Activated CD4-positive, alpha-beta T cell treated with anti-CD3 and anti-CD28 coated beads, Interleukin-2, amount 10 ng/mL, durations not matched to agents 7 days and 5 days (primary cell): ENCODE data around the gene SIDT1. TPM values are rescaled to one million over a fixed set of nuclear protein-coding genes. Genes with fewer than 3 reads are reported as not detected.

Source experiments
- CTCF ChIA-PET: fragments of 350-600 bp; sonication (Branson Sonifier 250); formaldehyde crosslinking; loops from one replicate; lab custom pipeline; 2021; ENCODE audit warnings: antibody characterized with exemption; lab: Charles Lee
- POLR2A ChIA-PET: fragments of 350-600 bp; sonication (Branson Sonifier 250); formaldehyde crosslinking; loops from one replicate; lab custom pipeline; 2021; ENCODE audit warnings: antibody characterized with exemption; lab: Charles Lee
- DNase-seq: peaks from one replicate; pipeline ENCODE4 v3.0.0-alpha.2; 2020
- H3K27ac Mint-ChIP-seq: one replicate; pipeline ENCODE4 v1.8.0; 2021; ENCODE audit warnings: mild to moderate bottlenecking, moderate library complexity, mixed read lengths
- H3K27me3 Mint-ChIP-seq: one replicate; pipeline ENCODE4 v1.8.0; 2021; ENCODE audit warnings: mixed read lengths
- H3K36me3 Mint-ChIP-seq: one replicate; pipeline ENCODE4 v1.8.0; 2021; ENCODE audit warnings: low read depth, mixed read lengths
- H3K4me1 Mint-ChIP-seq: one replicate; pipeline ENCODE4 v1.8.0; 2021; ENCODE audit warnings: mixed read lengths
- H3K4me3 Mint-ChIP-seq: one replicate; pipeline ENCODE4 v1.8.0; 2021; ENCODE audit warnings: mild to moderate bottlenecking, moderate library complexity, mixed read lengths
- H3K9me3 Mint-ChIP-seq: one replicate; pipeline ENCODE4 v1.8.0; 2021; ENCODE audit warnings: mixed read lengths
- total RNA-seq, 2 experiments: library from RNA; stranded (reverse); gene quantifications; one replicate each; pipeline ENCODE4 v1.2.3, GENCODE V29; 2021

SIDT1 gene
- total RNA-seq, 2 experiments from 2014 or later: 31.6 TPM

DNA sequence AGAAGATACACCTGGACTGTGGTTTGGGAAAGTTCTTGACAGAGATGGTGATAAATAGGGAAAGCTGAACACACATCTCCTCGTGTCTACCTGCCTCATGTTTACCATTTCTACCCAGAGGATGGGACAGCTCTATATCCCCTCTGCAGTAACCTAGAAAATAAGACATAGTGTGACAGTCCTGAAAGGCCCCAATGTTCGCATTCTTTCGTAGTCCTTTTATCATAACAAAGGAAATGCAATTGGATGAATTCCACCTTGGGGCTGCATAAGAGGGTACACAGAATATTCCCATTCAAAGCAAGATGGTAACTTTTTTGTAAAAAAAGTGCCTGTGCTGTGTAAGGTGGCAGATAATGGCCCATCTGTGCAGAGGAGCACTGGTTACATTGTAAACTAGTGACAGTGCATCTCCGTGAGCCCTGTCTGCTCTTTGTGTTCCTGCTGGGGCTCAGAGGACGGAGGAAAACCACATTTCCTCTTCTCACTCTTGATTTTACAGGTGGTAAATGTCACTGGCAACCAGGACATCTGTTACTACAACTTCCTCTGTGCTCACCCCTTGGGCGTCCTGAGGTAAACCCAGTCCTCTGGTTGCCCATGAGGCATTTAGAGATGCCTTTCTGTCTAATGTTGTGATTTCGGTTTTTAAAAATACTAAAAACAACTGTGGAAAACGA, 74.3 kb downstream of the SIDT1 start:
- peak overlapping the region; percentile 44 for H3K27ac Mint-ChIP-seq

GRCh38 chr3:113607219-113607596, 74.9 kb downstream of the SIDT1 start:
- Mint-ChIP-seq H3K4me1 (peaks cover 25% of the 10 kb centered on the region), H3K36me3 (peaks cover 74% of the 10 kb centered on the region), H3K4me3 (no peak overlapping the region), H3K9me3 (no peaks in the 10 kb centered on the region), H3K27me3 (no peaks in the 10 kb centered on the region), H3K27ac (no peak overlapping the region)
- ChIA-PET POLR2A (no interaction called here), CTCF (interaction anchor here (0.6 to 1.2 kb wide), 3 partner anchors 10 to 453 kb away, joined by 3 read pairs; no protein-coding TSS in a partner anchor)
- no peak for DNase-seq

More for the DNA sequence above, 74.3 kb downstream of the SIDT1 start:
- DNase-seq: peak; percentile 71
- POLR2A ChIA-PET: no interaction called here
- H3K9me3 Mint-ChIP-seq: no peaks in the 10 kb centered on the region
- CTCF ChIA-PET: interaction anchor here (0.6 kb wide), 1 partner anchor 452 kb away, joined by 3 read pairs; no protein-coding TSS in a partner anchor
- no peaks in the 10 kb centered on the region for H3K27me3 Mint-ChIP-seq
- peaks cover 25% of the 10 kb centered on the region for H3K4me1 Mint-ChIP-seq
- peaks cover 68% of the 10 kb centered on the region for H3K36me3 Mint-ChIP-seq
- peak overlapping the region; percentile 1 for H3K4me3 Mint-ChIP-seq

GRCh38 chr3:113614402-113614801, 82.0 kb downstream of the SIDT1 start:
- Mint-ChIP-seq H3K36me3 (peaks cover 40% of the 10 kb centered on the region), H3K27ac (no peak overlapping the region), H3K9me3 (no peaks in the 10 kb centered on the region), H3K27me3 (no peaks in the 10 kb centered on the region), H3K4me1 (no peaks in the 10 kb centered on the region), H3K4me3 (no peak overlapping the region)
- ChIA-PET CTCF (no interaction called here), POLR2A (no interaction called here)
- no peak for DNase-seq

GRCh38 chr3:113615976-113616375, 83.6 kb downstream of the SIDT1 start:
- ChIA-PET CTCF (interaction anchor here (0.7 kb wide), 1 partner anchor 952 kb away, joined by 3 read pairs; no protein-coding TSS in a partner anchor), POLR2A (no interaction called here)
- DNase-seq: no peak
- no peak overlapping the region for H3K4me3 Mint-ChIP-seq
- no peak overlapping the region for H3K27ac Mint-ChIP-seq
- H3K36me3 Mint-ChIP-seq: peaks cover 33% of the 10 kb centered on the region
- H3K4me1 Mint-ChIP-seq: no peaks in the 10 kb centered on the region
- no peaks in the 10 kb centered on the region for H3K27me3 Mint-ChIP-seq
- H3K9me3 Mint-ChIP-seq: no peaks in the 10 kb centered on the region

GRCh38 chr3:113617726-113618125, 85.4 kb downstream of the SIDT1 start:
- Mint-ChIP-seq H3K9me3 (no peaks in the 10 kb centered on the region), H3K4me1 (no peaks in the 10 kb centered on the region), H3K4me3 (no peak overlapping the region), H3K27me3 (no peaks in the 10 kb centered on the region), H3K36me3 (peaks cover 18% of the 10 kb centered on the region), H3K27ac (no peak overlapping the region)
- DNase-seq: no peak
- ChIA-PET CTCF (no interaction called here), POLR2A (no interaction called here)

DNA sequence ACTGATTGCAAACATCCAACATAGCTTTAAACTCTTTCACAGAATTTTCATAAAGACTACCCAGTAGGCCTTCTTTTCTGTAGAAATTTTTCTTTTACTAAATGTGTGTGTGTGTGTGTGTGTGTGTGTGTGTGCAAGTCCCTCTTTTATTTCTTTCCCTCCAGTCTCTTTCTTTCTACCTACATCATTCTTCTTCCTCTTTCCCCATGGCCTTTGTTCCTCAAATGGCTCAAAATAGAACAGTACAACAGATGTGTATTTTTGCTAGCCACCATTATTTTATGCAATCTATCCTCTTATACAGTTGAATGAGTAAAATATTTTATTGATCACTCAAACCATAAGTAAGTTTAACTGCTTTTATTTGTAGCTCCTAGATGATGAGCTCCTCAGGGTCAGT, 87.7 kb downstream of the SIDT1 start:
- Mint-ChIP-seq H3K4me3 (no peak overlapping the region), H3K27ac (no peak overlapping the region), H3K27me3 (no peaks in the 10 kb centered on the region), H3K9me3 (no peaks in the 10 kb centered on the region), H3K4me1 (no peaks in the 10 kb centered on the region), H3K36me3 (peaks cover 23% of the 10 kb centered on the region)
- CTCF ChIA-PET: interaction anchor here (0.6 kb wide), 1 partner anchor 9 kb away, joined by 3 read pairs; no protein-coding TSS in a partner anchor
- DNase-seq: no peak
- POLR2A ChIA-PET: no interaction called here

- no peak for DNase-seq
- CTCF ChIA-PET: interaction anchor here (0.6 to 1.5 kb wide), 2 partner anchors 27 to 128 kb away, joined by 3 read pairs; no protein-coding TSS in a partner anchor
- H3K36me3 Mint-ChIP-seq: peaks cover 34% of the 10 kb centered on the region
- H3K27me3 Mint-ChIP-seq: no peaks in the 10 kb centered on the region
- no peaks in the 10 kb centered on the region for H3K9me3 Mint-ChIP-seq
- H3K4me1 Mint-ChIP-seq: peaks cover 2% of the 10 kb centered on the region
- H3K27ac Mint-ChIP-seq: no peak overlapping the region
- POLR2A ChIA-PET: no interaction called here
- no peak overlapping the region for H3K4me3 Mint-ChIP-seq
These were observed 91.0 kb downstream of the SIDT1 start for GRCh38 chr3:113623324-113623723.

DNA sequence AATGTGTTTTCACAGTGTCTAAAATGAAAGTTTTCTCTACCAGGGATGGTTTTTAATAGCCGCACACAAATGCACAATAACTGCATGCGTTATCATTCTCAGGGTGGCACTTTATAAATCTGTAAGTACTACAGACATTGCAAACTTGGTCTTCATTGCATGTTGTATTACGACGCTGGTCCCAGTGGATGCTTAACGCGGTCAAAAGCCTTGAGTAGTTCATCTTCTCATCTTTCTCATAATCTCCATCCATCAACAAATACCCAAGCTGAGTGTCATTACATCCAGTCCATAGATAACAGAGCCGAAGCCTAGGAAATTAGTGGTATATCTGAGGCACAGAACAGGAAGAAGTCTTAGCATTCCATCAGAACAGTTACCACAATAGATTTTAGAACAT, 91.5 kb downstream of the SIDT1 start:
- POLR2A ChIA-PET: no interaction called here
- CTCF ChIA-PET: no interaction called here
- H3K36me3 Mint-ChIP-seq: peaks cover 38% of the 10 kb centered on the region
- H3K27ac Mint-ChIP-seq: no peak overlapping the region
- H3K27me3 Mint-ChIP-seq: no peaks in the 10 kb centered on the region
- DNase-seq: no peak
- no peak overlapping the region for H3K4me3 Mint-ChIP-seq
- H3K4me1 Mint-ChIP-seq: peaks cover 2% of the 10 kb centered on the region
- H3K9me3 Mint-ChIP-seq: no peaks in the 10 kb centered on the region

GRCh38 chr3:113625834-113626233, 93.5 kb downstream of the SIDT1 start:
- Mint-ChIP-seq H3K27me3 (no peaks in the 10 kb centered on the region), H3K9me3 (no peaks in the 10 kb centered on the region), H3K36me3 (peaks cover 32% of the 10 kb centered on the region), H3K27ac (peak overlapping the region; percentile 58), H3K4me3 (no peak overlapping the region), H3K4me1 (peaks cover 2% of the 10 kb centered on the region)
- no peak for DNase-seq
- POLR2A ChIA-PET: no interaction called here
- CTCF ChIA-PET: interaction anchor here (0.7 kb wide), 1 partner anchor 13 kb away, joined by 3 read pairs; no protein-coding TSS in a partner anchor

DNA sequence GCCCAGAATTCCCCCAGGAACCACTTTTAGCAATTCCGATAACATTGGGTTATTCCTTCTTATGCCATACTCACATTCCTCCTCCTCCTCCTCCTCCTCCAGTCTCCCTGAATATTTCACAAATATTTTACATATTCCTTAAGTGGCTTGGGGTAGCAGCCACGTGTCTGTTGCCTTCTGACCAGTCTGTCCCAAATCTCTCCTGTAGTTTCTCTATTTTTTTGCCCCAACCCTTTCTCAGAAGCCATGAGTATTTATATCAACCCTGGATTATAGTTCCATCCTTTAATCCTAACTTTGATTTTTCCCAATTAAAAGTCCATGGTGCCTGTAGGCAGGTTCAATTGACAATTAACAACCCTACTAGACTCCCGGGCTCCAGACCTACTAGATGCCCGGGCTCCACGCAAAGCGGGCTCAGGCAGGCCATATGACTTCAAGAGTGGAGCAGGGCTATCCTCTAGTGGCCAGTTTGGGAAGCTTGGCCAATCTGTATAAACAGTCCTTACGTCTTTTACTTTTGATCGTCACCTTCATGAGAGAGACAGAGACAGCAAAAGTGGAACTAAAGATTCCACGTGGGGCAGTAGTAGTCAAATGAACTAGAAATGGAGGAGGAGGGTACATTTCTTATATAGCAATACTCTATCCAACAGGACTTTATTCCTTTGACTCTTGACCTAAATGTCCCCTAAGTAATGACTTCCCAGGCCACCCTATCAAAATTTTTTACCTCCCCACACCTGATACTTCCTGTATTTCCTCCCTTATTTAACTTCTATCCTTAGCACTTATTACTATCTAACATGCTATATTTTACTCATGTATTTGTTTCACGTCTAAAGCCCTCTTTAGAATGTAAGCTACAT, 94.4 kb downstream of the SIDT1 start:
- Mint-ChIP-seq H3K4me1 (peaks cover 2% of the 10 kb centered on the region), H3K27me3 (no peaks in the 10 kb centered on the region), H3K27ac (no peak overlapping the region), H3K36me3 (peaks cover 32% of the 10 kb centered on the region), H3K9me3 (no peaks in the 10 kb centered on the region), H3K4me3 (no peak overlapping the region)
- CTCF ChIA-PET: no interaction called here
- POLR2A ChIA-PET: no interaction called here
- no peak for DNase-seq

DNA sequence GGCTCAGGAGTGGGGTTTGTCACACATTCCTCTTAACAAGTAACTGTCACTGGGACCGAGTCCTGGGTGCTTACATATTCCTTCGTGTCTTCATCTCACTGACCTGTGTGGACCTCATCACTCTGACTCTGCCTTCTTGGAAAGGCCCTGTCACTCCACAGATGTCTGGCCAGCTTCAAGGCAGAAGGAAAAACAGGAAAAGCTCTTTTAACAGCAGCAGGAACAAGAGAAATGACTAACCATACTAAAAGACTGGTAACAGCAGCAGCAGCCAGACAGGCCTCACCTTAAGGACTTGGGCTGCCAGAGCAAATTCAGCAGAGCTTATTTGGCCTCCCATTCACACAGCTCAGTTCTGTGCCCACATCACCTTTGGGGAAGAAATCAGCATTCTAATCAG, 96.0 kb downstream of the SIDT1 start:
- no peak overlapping the region for H3K4me3 Mint-ChIP-seq
- CTCF ChIA-PET: interaction anchor here (0.6 kb wide), 1 partner anchor 12 kb away, joined by 3 read pairs; no protein-coding TSS in a partner anchor
- H3K36me3 Mint-ChIP-seq: peaks cover 32% of the 10 kb centered on the region
- H3K27me3 Mint-ChIP-seq: no peaks in the 10 kb centered on the region
- no peak for DNase-seq
- H3K9me3 Mint-ChIP-seq: no peaks in the 10 kb centered on the region
- POLR2A ChIA-PET: no interaction called here
- H3K27ac Mint-ChIP-seq: no peak overlapping the region
- H3K4me1 Mint-ChIP-seq: peaks cover 2% of the 10 kb centered on the region

DNA sequence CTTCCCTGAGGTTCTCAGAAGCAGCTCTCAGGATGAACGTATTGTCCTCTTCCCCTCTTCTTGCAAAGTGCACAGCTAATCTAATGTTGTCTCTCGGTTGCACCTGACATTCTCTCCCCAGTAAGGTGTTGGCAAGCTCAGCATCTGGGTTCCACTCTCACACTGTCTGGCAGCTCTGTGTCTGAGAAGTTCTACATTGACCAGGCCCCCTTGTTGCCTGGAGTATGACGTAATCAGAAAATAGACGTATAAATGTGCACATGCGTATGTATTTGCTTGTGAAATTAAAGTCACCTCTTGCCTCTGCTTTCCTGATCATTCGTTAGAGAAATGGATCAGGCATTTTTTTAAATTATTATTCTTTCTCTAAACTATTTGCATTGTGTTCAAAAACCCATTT, 96.4 kb downstream of the SIDT1 start:
- H3K36me3 Mint-ChIP-seq: peaks cover 30% of the 10 kb centered on the region
- H3K27me3 Mint-ChIP-seq: no peaks in the 10 kb centered on the region
- H3K4me3 Mint-ChIP-seq: no peak overlapping the region
- no peak for DNase-seq
- H3K27ac Mint-ChIP-seq: no peak overlapping the region
- H3K4me1 Mint-ChIP-seq: peaks cover 2% of the 10 kb centered on the region
- no peaks in the 10 kb centered on the region for H3K9me3 Mint-ChIP-seq
- ChIA-PET CTCF (interaction anchor here (0.6 kb wide), 2 partner anchors 8 to 12 kb away, joined by 3 read pairs; no protein-coding TSS in a partner anchor), POLR2A (no interaction called here)
